WTC11 (cell line): ENCODE data around the gene KCNQ4. TPM values are rescaled to one million over a fixed set of nuclear protein-coding genes. Genes with fewer than 3 reads are reported as not detected.
A peak's percentile ranks its signal among the peaks of the same experiment; 100 is the strongest.

Experiments
- ATAC-seq: fragments of 200-7000 bp; cut with Tn5 transposase; 2 replicates; pipeline ENCODE4 v1.10.0; 2021; ENCODE audit warnings: mild to moderate bottlenecking, moderate library complexity
- CTCF ChIA-PET: fragments of 300-600 bp; sonication (Branson Sonifier 250); formaldehyde crosslinking; loops from one replicate; lab custom pipeline; 2021; ENCODE audit warnings: antibody characterized with exemption; lab: Charles Lee
- POLR2A ChIA-PET: fragments of 350-600 bp; sonication (Branson Sonifier 250); formaldehyde crosslinking; loops from one replicate; lab custom pipeline; 2021; ENCODE audit warnings: antibody characterized with exemption; lab: Charles Lee
- DNase-seq: peaks from one replicate; pipeline ENCODE4 v3.0.0; 2021; ENCODE audit warnings: low spot score
- H3K27ac Mint-ChIP-seq: 2 replicates; pipeline ENCODE4 v1.8.0; 2021; ENCODE audit warnings: mixed read lengths
- H3K27me3 Mint-ChIP-seq: 2 replicates; pipeline ENCODE4 v1.8.0; 2021; ENCODE audit warnings: low read depth, mild to moderate bottlenecking, moderate library complexity, mixed read lengths
- H3K36me3 Mint-ChIP-seq: 2 replicates; pipeline ENCODE4 v1.8.0; 2021; ENCODE audit warnings: mixed read lengths
- H3K4me1 Mint-ChIP-seq: 2 replicates; pipeline ENCODE4 v1.8.0; 2022; ENCODE audit warnings: mixed read lengths
- H3K4me3 Mint-ChIP-seq: 2 replicates; pipeline ENCODE4 v1.8.0; 2021; ENCODE audit warnings: mild to moderate bottlenecking, moderate library complexity, mixed read lengths
- H3K9me3 Mint-ChIP-seq: 2 replicates; pipeline ENCODE4 v1.8.0; 2021; ENCODE audit warnings: mixed read lengths
- CREB1 ChIP-seq: sonication (generic); formaldehyde crosslinking; IDR thresholded peaks from 2 replicates; pipeline ENCODE4 v1.8.0; 2023; ENCODE audit warnings: mild to moderate bottlenecking, missing genetic modification reagents
- CREM ChIP-seq: sonication (generic); formaldehyde crosslinking; IDR thresholded peaks from 2 replicates; pipeline ENCODE4 v1.8.1; 2022; ENCODE audit warnings: mild to moderate bottlenecking, missing genetic modification reagents, moderate library complexity
- E2F1 ChIP-seq: sonication (generic); formaldehyde crosslinking; IDR thresholded peaks from 2 replicates; pipeline ENCODE4 v1.8.0; 2022; ENCODE audit warnings: mild to moderate bottlenecking, missing genetic modification reagents
- ETV6 ChIP-seq: sonication (generic); formaldehyde crosslinking; IDR thresholded peaks from 2 replicates; pipeline ENCODE4 v1.8.1; 2022; ENCODE audit warnings: mild to moderate bottlenecking, missing genetic modification reagents
- JAZF1 ChIP-seq: fragments of 250-450 bp; sonication (Bioruptor Pico); IDR thresholded peaks from 2 replicates; pipeline ENCODE4 v1.9.0; 2021; ENCODE audit warnings: moderate library complexity, mild to moderate bottlenecking, inconsistent platforms
- JUN ChIP-seq: sonication (generic); formaldehyde crosslinking; IDR thresholded peaks from 2 replicates; pipeline ENCODE4 v1.8.0; 2023; ENCODE audit warnings: mild to moderate bottlenecking, missing genetic modification reagents
- KAT7 ChIP-seq: sonication (generic); formaldehyde crosslinking; IDR thresholded peaks from 2 replicates; pipeline ENCODE4 v1.8.1; 2023; ENCODE audit warnings: missing genetic modification reagents, mild to moderate bottlenecking, borderline replicate concordance
- NFYB ChIP-seq: sonication (generic); formaldehyde crosslinking; conservative IDR thresholded peaks from 2 replicates; pipeline ENCODE4 v1.8.0; 2022; ENCODE audit warnings: low read depth, missing genetic modification reagents
- PRDM15 ChIP-seq: sonication (generic); formaldehyde crosslinking; IDR thresholded peaks from 2 replicates; pipeline ENCODE4 v1.8.0; 2022; ENCODE audit warnings: missing genetic modification reagents
- PRRX2 ChIP-seq: fragments of 250-450 bp; sonication (Bioruptor Pico); IDR thresholded peaks from 2 replicates; pipeline ENCODE4 v1.8.0; 2021; ENCODE audit warnings: mild to moderate bottlenecking
- USF1 ChIP-seq: sonication (generic); formaldehyde crosslinking; IDR thresholded peaks from 2 replicates; pipeline ENCODE4 v1.8.0; 2022; ENCODE audit warnings: mild to moderate bottlenecking, missing genetic modification reagents
- ZNF263 ChIP-seq: sonication (generic); formaldehyde crosslinking; IDR thresholded peaks from 2 replicates; pipeline ENCODE4 v1.8.1; 2022; ENCODE audit warnings: low read depth, mild to moderate bottlenecking, moderate library complexity, missing genetic modification reagents
- ZNF416 ChIP-seq: fragments of 250-450 bp; sonication (Bioruptor Pico); IDR thresholded peaks from 2 replicates; pipeline ENCODE4 v1.9.0; 2021; ENCODE audit warnings: mild to moderate bottlenecking, inconsistent platforms
- ZNF512 ChIP-seq: sonication (generic); formaldehyde crosslinking; IDR thresholded peaks from 2 replicates; pipeline ENCODE4 v1.8.1; 2022; ENCODE audit warnings: missing genetic modification reagents, borderline replicate concordance
- ZNF671 ChIP-seq: fragments of 250-450 bp; sonication (Bioruptor Pico); IDR thresholded peaks from 2 replicates; pipeline ENCODE4 v1.8.0; 2021; ENCODE audit warnings: mild to moderate bottlenecking
- total RNA-seq: library from RNA; stranded (reverse); gene quantifications from 3 replicates; pipeline ENCODE4 v1.2.3, GENCODE V29; 2021
- TF ChIP-seq, protein P1 (sequence below): sonication (generic); formaldehyde crosslinking; IDR thresholded peaks from 2 replicates; pipeline ENCODE4 v1.8.1; 2023; ENCODE audit warnings: mild to moderate bottlenecking, missing genetic modification reagents
- TF ChIP-seq, protein P2 (sequence below): sonication (generic); formaldehyde crosslinking; IDR thresholded peaks from 2 replicates; pipeline ENCODE4 v1.8.1; 2023; ENCODE audit warnings: mild to moderate bottlenecking, moderate library complexity, missing genetic modification reagents
- TF ChIP-seq, protein P3 (sequence below): sonication (generic); formaldehyde crosslinking; IDR thresholded peaks from 2 replicates; pipeline ENCODE4 v1.8.0; 2023; ENCODE audit warnings: mild to moderate bottlenecking, missing genetic modification reagents
- TF ChIP-seq, protein P4 (sequence below): fragments of 250-450 bp; sonication (Bioruptor Pico); IDR thresholded peaks from 2 replicates; pipeline ENCODE4 v2.1.2; 2022; ENCODE audit warnings: mild to moderate bottlenecking, moderate library complexity
- TF ChIP-seq, protein P5 (sequence below): sonication (generic); formaldehyde crosslinking; IDR thresholded peaks from 2 replicates; pipeline ENCODE4 v1.8.1; 2022; ENCODE audit warnings: low read depth, mild to moderate bottlenecking, moderate library complexity, missing genetic modification reagents, borderline replicate concordance

The KCNQ4 gene
- total RNA-seq, 1 experiment from 2014 or later, result 4.0 TPM

DNA sequence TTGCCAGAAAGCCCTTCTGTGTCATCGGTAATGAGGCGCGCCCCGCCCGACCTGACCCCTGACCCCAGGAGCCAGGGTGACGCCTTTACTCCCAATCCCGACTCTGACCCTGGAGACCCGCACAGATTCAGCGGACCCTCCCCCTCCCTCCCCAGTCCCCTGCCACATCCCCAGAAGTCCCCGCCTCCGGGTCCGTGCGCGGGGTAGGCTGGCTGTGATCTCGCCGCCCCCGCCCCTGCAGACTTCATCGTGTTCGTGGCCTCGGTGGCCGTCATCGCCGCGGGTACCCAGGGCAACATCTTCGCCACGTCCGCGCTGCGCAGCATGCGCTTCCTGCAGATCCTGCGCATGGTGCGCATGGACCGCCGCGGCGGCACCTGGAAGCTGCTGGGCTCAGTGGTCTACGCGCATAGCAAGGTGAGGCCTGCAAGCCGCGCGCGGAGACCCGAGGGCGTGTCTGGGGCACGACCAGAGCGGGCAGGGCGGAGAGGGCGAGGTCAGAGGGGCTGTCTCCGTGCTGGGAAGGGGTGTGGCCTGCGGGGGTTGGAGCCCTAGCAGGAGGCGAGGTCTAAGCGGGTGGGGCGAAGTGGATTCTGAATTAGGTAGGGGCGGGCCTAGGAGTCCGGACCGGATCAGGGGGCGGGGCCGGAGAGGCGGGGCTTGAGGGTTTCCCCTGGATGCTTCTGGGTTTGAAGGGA, 34.8 kb downstream of the KCNQ4 start:
- peaks cover 21% of the 10 kb centered on the region for H3K27me3 Mint-ChIP-seq
- H3K4me1 Mint-ChIP-seq, result peaks cover 11% of the 10 kb centered on the region; the same call in 1 of the 2 replicates
- H3K9me3 Mint-ChIP-seq, result no peaks in the 10 kb centered on the region
- ATAC-seq (peak; percentile 96), DNase-seq (peak; percentile 97)
- ChIA-PET CTCF (interaction anchor here (1.2 to 1.3 kb wide), 4 partner anchors 12 to 134 kb away, joined by 3 to 5 read pairs (median 4); partner anchors contain the start of gene CITED4), POLR2A (no interaction called here)
- H3K27ac Mint-ChIP-seq, result no peak overlapping the region
- peak overlapping the region; percentile 68 for H3K4me3 Mint-ChIP-seq
- H3K36me3 Mint-ChIP-seq, result no peaks in the 10 kb centered on the region
- TF ChIP-seq, protein P1, sequence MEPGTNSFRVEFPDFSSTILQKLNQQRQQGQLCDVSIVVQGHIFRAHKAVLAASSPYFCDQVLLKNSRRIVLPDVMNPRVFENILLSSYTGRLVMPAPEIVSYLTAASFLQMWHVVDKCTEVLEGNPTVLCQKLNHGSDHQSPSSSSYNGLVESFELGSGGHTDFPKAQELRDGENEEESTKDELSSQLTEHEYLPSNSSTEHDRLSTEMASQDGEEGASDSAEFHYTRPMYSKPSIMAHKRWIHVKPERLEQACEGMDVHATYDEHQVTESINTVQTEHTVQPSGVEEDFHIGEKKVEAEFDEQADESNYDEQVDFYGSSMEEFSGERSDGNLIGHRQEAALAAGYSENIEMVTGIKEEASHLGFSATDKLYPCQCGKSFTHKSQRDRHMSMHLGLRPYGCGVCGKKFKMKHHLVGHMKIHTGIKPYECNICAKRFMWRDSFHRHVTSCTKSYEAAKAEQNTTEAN, result peak; percentile 65; the same call in 1 of the 2 replicates
- TF ChIP-seq NFYB (CRISPR knock-in tag) (no peak), ZNF263 (CRISPR knock-in tag) (no peak), PRDM15 (CRISPR knock-in tag) (no peak), JUN (CRISPR knock-in tag) (no peak), ZNF512 (no peak), E2F1 (no peak), ZNF671 (no peak), CREM (CRISPR knock-in tag) (no peak), USF1 (CRISPR knock-in tag) (no peak), KAT7 (CRISPR knock-in tag) (no peak), PRRX2 (CRISPR knock-in tag) (no peak), JAZF1 (CRISPR knock-in tag) (no peak), ZNF416 (CRISPR knock-in tag) (no peak), CREB1 (CRISPR knock-in tag) (peak; percentile 55; the same call in 1 of the 2 replicates), ETV6 (peak; percentile 27; the same call in 1 of the 2 replicates)
- TF ChIP-seq, protein P2, sequence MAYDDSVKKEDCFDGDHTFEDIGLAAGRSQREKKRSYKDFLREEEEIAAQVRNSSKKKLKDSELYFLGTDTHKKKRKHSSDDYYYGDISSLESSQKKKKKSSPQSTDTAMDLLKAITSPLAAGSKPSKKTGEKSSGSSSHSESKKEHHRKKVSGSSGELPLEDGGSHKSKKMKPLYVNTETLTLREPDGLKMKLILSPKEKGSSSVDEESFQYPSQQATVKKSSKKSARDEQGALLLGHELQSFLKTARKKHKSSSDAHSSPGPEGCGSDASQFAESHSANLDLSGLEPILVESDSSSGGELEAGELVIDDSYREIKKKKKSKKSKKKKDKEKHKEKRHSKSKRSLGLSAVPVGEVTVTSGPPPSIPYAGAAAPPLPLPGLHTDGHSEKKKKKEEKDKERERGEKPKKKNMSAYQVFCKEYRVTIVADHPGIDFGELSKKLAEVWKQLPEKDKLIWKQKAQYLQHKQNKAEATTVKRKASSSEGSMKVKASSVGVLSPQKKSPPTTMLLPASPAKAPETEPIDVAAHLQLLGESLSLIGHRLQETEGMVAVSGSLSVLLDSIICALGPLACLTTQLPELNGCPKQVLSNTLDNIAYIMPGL (CRISPR knock-in tag), result 0 out of 2 replicates have a peak, but pooled peaks have one; percentile 20
- TF ChIP-seq, protein P3, sequence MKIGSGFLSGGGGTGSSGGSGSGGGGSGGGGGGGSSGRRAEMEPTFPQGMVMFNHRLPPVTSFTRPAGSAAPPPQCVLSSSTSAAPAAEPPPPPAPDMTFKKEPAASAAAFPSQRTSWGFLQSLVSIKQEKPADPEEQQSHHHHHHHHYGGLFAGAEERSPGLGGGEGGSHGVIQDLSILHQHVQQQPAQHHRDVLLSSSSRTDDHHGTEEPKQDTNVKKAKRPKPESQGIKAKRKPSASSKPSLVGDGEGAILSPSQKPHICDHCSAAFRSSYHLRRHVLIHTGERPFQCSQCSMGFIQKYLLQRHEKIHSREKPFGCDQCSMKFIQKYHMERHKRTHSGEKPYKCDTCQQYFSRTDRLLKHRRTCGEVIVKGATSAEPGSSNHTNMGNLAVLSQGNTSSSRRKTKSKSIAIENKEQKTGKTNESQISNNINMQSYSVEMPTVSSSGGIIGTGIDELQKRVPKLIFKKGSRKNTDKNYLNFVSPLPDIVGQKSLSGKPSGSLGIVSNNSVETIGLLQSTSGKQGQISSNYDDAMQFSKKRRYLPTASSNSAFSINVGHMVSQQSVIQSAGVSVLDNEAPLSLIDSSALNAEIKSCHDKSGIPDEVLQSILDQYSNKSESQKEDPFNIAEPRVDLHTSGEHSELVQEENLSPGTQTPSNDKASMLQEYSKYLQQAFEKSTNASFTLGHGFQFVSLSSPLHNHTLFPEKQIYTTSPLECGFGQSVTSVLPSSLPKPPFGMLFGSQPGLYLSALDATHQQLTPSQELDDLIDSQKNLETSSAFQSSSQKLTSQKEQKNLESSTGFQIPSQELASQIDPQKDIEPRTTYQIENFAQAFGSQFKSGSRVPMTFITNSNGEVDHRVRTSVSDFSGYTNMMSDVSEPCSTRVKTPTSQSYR, result no peak
- TF ChIP-seq, protein P4, sequence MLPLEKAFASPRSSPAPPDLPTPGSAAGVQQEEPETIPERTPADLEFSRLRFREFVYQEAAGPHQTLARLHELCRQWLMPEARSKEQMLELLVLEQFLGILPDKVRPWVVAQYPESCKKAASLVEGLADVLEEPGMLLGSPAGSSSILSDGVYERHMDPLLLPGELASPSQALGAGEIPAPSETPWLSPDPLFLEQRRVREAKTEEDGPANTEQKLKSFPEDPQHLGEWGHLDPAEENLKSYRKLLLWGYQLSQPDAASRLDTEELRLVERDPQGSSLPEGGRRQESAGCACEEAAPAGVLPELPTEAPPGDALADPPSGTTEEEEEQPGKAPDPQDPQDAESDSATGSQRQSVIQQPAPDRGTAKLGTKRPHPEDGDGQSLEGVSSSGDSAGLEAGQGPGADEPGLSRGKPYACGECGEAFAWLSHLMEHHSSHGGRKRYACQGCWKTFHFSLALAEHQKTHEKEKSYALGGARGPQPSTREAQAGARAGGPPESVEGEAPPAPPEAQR (CRISPR knock-in tag), result no peak
- TF ChIP-seq, protein P5, sequence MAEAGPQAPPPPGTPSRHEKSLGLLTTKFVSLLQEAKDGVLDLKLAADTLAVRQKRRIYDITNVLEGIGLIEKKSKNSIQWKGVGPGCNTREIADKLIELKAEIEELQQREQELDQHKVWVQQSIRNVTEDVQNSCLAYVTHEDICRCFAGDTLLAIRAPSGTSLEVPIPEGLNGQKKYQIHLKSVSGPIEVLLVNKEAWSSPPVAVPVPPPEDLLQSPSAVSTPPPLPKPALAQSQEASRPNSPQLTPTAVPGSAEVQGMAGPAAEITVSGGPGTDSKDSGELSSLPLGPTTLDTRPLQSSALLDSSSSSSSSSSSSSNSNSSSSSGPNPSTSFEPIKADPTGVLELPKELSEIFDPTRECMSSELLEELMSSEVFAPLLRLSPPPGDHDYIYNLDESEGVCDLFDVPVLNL (CRISPR knock-in tag), result no peak
